HepG2 (cell line): ENCODE results near the gene TMEM117. TPM values are rescaled to one million over a fixed set of nuclear protein-coding genes. Genes with fewer than 3 reads are reported as not detected.

Experiments used
- ATAC-seq: fragments of 200-7000 bp; cut with Tn5 transposase; 3 replicates; pipeline ENCODE4 v1.9.1; 2020; ENCODE audit warnings: mild to moderate bottlenecking, moderate library complexity
- BruUV-seq: library from RNA; stranded (reverse); fragments of 400-500 nt; replicated peaks from 2 replicates; lab custom pipeline; 2021; lab: Mats Ljungman, UMichigan
- CTCF ChIA-PET: fragments of 300-600 bp; formaldehyde crosslinking; extraction: SDS; loops from one replicate; lab custom pipeline; 2021; ENCODE audit warnings: low total read pairs, inconsistent platforms, low intra/inter-chr PET ratio; lab: Yijun Ruan, JAX
- POLR2A ChIA-PET: fragments of 350-600 bp; sonication (Branson Sonifier 250); formaldehyde crosslinking; loops from one replicate; lab custom pipeline; 2020; ENCODE audit warnings: antibody characterized with exemption, inconsistent platforms; lab: Yijun Ruan, JAX
- DNase-seq: peaks from one replicate; pipeline ENCODE4 v3.0.0-alpha.2; 2015; ENCODE audit warnings: low spot score
- FAIRE-seq: peaks from 3 replicates; lab custom pipeline; 2011; peaks lifted over from hg19 to GRCh38; lab: Jason Lieb, UNC
- H2AFZ ChIP-seq: one replicate; pipeline ENCODE4 v1.6.1; 2011; ENCODE audit warnings: low read length, inconsistent platforms
- H3K27ac ChIP-seq: fragments of 300-600 bp; 3 replicates; pipeline ENCODE4 v1.8.0; 2011; ENCODE audit warnings: mixed run types, mild to moderate bottlenecking, mixed read lengths, low read length, inconsistent platforms; ENCODE audit not compliant: insufficient read depth; ENCODE audit errors: extremely low read length
- H3K27me3 ChIP-seq, 2 experiments: fragments of 200-600 bp in 1 of 2; 2 replicates in 1 of 2; 3 replicates in 1 of 2; pipeline versions ENCODE4 v1.6.0 to v1.8.0; 2011; ENCODE audit warnings: low read length in 2 of 2, mild to moderate bottlenecking in 2 of 2, moderate library complexity in 2 of 2, inconsistent platforms in 1 of 2; ENCODE audit not compliant: insufficient read depth in 2 of 2, control insufficient read depth in 1 of 2
- H3K36me3 ChIP-seq, 2 experiments: fragments of 200-600 bp in 1 of 2; replicated peaks in 1 of 2; 2 replicates in 1 of 2; 3 replicates in 1 of 2; pipeline versions ENCODE4 v1.5.1 to v1.8.0; 2011; ENCODE audit warnings: low read length in 2 of 2, inconsistent platforms in 1 of 2; ENCODE audit not compliant: insufficient read depth in 2 of 2, control insufficient read depth in 1 of 2
- H3K4me1 ChIP-seq: 2 replicates; pipeline ENCODE4 v1.5.1; 2012; ENCODE audit warnings: low read length, inconsistent platforms; ENCODE audit not compliant: insufficient read depth
- H3K4me2 ChIP-seq: 2 replicates; pipeline ENCODE4 v1.6.0; 2011; ENCODE audit warnings: low read depth, low read length, inconsistent platforms
- H3K4me3 ChIP-seq, 3 experiments: fragments of 200-600 bp in 1 of 3; sonication (generic), shearing (Covaris generic) in 1 of 3; replicated peaks in 1 of 3; 2 replicates each; pipeline ENCODE4 v1.5.1; 2011 to 2016; ENCODE audit warnings: low read length in 3 of 3, inconsistent platforms in 2 of 3, low read depth in 2 of 3, mild to moderate bottlenecking in 2 of 3, control low read depth in 1 of 3, mixed read lengths in 1 of 3; ENCODE audit not compliant: insufficient read depth in 1 of 3
- H3K79me2 ChIP-seq: one replicate; pipeline ENCODE4 v1.6.1; 2011; ENCODE audit warnings: low read length, inconsistent platforms; ENCODE audit not compliant: insufficient read depth
- H3K9ac ChIP-seq: 2 replicates; pipeline ENCODE4 v1.6.0; 2011; ENCODE audit warnings: mild to moderate bottlenecking, low read depth, low read length, inconsistent platforms; ENCODE audit not compliant: insufficient read depth
- H3K9me3 ChIP-seq: 2 replicates; pipeline ENCODE4 v1.5.1; 2012; ENCODE audit warnings: mild to moderate bottlenecking, low read length
- H4K20me1 ChIP-seq: 2 replicates; pipeline ENCODE4 v1.6.0; 2011; ENCODE audit warnings: inconsistent platforms, mild to moderate bottlenecking, low read length, moderate library complexity; ENCODE audit not compliant: insufficient read depth
- FIP1L1 ChIP-seq: fragments of 200-400 bp; formaldehyde crosslinking; IDR thresholded peaks from 2 replicates; pipeline ENCODE4 v1.6.1; 2018; ENCODE audit warnings: low read depth, mild to moderate bottlenecking, low read length, moderate library complexity, borderline replicate concordance; ENCODE audit not compliant: insufficient read depth
- HNF4G ChIP-seq, 2 experiments: sonication (generic) in 1 of 2; formaldehyde crosslinking in 1 of 2; IDR thresholded peaks; 2 replicates each; pipeline versions ENCODE4 v1.4.0 to v1.6.1; 2011 to 2020; ENCODE audit warnings: borderline replicate concordance in 2 of 2, low read depth in 2 of 2, mild to moderate bottlenecking in 2 of 2, low read length in 1 of 2, missing genetic modification reagents in 1 of 2, moderate library complexity in 1 of 2
- HOXA7 ChIP-seq: sonication (generic); formaldehyde crosslinking; IDR thresholded peaks from 2 replicates; pipeline ENCODE4 v1.8.1; 2022; ENCODE audit warnings: mild to moderate bottlenecking, missing genetic modification reagents, moderate library complexity
- HOXA9 ChIP-seq: sonication (generic); formaldehyde crosslinking; IDR thresholded peaks from 2 replicates; pipeline ENCODE4 v1.8.1; 2022; ENCODE audit warnings: missing genetic modification reagents, mild to moderate bottlenecking, moderate library complexity, borderline replicate concordance
- KDM6A ChIP-seq: IDR thresholded peaks from 2 replicates; pipeline ENCODE4 v1.6.1; 2016; ENCODE audit warnings: low read depth
- SAFB2 ChIP-seq: sonication (generic); formaldehyde crosslinking; IDR thresholded peaks from 2 replicates; pipeline ENCODE4 v1.5.1; 2020; ENCODE audit warnings: missing genetic modification reagents, low read depth, mild to moderate bottlenecking, borderline replicate concordance
- SNAPC2 ChIP-seq: sonication (generic); formaldehyde crosslinking; IDR thresholded peaks from 2 replicates; pipeline ENCODE4 v1.8.1; 2022; ENCODE audit warnings: mild to moderate bottlenecking, missing genetic modification reagents
- ZNF274 ChIP-seq: sonication (generic); formaldehyde crosslinking; IDR thresholded peaks from 2 replicates; pipeline ENCODE4 v1.5.1; 2020; ENCODE audit warnings: mild to moderate bottlenecking, missing genetic modification reagents
- ZNF292 ChIP-seq: sonication (generic); formaldehyde crosslinking; IDR thresholded peaks from 2 replicates; pipeline ENCODE4 v1.8.1; 2022; ENCODE audit warnings: mild to moderate bottlenecking, low read depth, missing genetic modification reagents, borderline replicate concordance
- ZNF563 ChIP-seq: sonication (generic); formaldehyde crosslinking; IDR thresholded peaks from 2 replicates; pipeline ENCODE4 v1.8.0; 2022; ENCODE audit warnings: mild to moderate bottlenecking, moderate library complexity, missing genetic modification reagents
- WGBS: methylation state at CpG from one replicate; pipeline ENCODE4 v1.1.6; 2017; ENCODE audit warnings: low lambda C conversion rate; 5-methylcytosine and 5-hydroxymethylcytosine counted together
- in situ Hi-C: cut with HindIII; loops from 2 replicates; pipeline ENCODE4 v1.10.0; 2017; ENCODE audit warnings: low pct_unique_long_range_greater_than_20kb; ENCODE audit not compliant: extremely low pct_ligation_motif_present
- intact Hi-C: fragments of 100-400 bp; cut with micrococcal nuclease; formaldehyde crosslinking; loops from one replicate; pipeline ENCODE4 v1.10.0; 2022; ENCODE audit not compliant: unreplicated experiment
- polyA plus RNA-seq, 8 experiments: library from polyadenylated mRNA; depleted of rRNA in 3 of 8; stranded (reverse) in 7 of 8; unstranded in 1 of 8; fragments of >200 nt; fragmentation: Illumina TruSeq in 4 of 8; extraction: Trizol in 4 of 8; gene quantifications; 2 replicates each; pipeline versions ENCODE4 v1.2.1 to v1.2.3, GENCODE V29; 2011 to 2016; ENCODE audit warnings: low read depth in 4 of 8, missing spikeins in 1 of 8, mixed read lengths in 1 of 8; ENCODE audit not compliant: insufficient read depth in 1 of 8
- total RNA-seq, 5 experiments: library from RNA; depleted of rRNA; stranded (reverse); fragments of >200 nt; fragmentation: Illumina TruSeq; extraction: Trizol; gene quantifications; 2 replicates each; pipeline ENCODE4 v1.2.3, GENCODE V29; 2016; ENCODE audit warnings: low read depth in 1 of 5
- TF ChIP-seq, protein P1 (sequence below): fragments of 450-650 bp; IDR thresholded peaks from 2 replicates; pipeline ENCODE4 v1.6.1; 2016
- TF ChIP-seq, protein P2 (sequence below): sonication (generic); formaldehyde crosslinking; IDR thresholded peaks from 2 replicates; pipeline ENCODE4 v1.4.0; 2020; ENCODE audit warnings: missing genetic modification reagents
- TF ChIP-seq, protein P3 (sequence below): sonication (generic); formaldehyde crosslinking; IDR thresholded peaks from 2 replicates; pipeline ENCODE4 v1.8.0; 2022; ENCODE audit warnings: mild to moderate bottlenecking, missing genetic modification reagents; ENCODE audit not compliant: insufficient replicate concordance

TMEM117 gene
- total and polyA plus RNA-seq, 2 of the 13 experiments (the other 11 are each of a cell fraction or from before 2014, with no cell fraction given): 2.8 to 8.5 TPM

DNA sequence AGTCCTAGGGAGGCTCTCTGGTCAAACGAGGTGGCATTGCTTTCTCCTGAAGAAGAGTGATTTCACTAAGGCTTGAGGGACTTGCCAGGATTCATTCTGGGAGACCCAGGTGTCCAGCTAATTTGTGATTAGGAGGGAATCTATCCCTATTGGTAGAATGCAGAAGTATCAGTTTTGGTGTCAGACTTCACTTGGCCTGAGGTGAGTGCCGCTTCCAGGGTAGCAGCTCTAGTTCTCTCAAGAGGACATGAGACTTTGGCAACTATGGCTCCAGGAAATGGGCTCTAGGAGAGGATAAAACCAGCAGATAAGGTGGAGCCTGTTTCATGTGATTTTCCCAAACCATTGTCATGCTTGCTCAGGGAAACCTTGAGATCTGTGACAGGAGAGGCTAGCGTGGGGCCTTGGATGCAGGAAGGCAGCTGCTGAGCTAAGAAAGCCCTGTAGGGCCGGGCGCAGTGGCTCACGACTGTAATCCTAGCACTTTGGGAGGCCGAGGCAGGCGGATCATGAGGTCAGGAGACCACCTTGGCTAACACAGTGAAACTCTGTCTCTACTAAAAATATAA is 11.6 kb upstream of the TMEM117 start (continued):
- TF ChIP-seq HOXA9 (CRISPR knock-in tag) (no peak), FIP1L1 (no peak), SAFB2 (CRISPR knock-in tag) (no peak), ZNF292 (CRISPR knock-in tag) (no peak), KDM6A (CRISPR knock-in tag) (no peak), ZNF274 (CRISPR knock-in tag) (no peak)

DNA sequence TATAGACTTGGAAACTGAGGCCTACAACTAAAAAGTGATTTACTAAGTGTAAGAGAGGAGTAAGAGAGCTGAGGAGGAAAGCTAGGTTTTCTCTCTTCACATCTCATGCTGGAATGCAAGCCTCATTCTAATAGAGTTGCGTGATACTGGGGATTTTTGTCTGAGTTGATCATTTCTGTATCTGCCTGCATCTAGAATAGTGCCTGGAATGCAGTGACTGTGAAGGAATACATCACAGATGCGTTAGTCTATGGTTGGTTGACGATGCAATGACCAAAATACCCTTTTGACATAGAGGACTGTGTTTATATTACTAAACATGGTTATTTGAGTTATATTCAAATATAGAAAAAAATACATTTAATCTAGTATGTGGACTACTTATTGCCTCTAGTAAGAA is 9.2 kb upstream of the TMEM117 start:
- DNase-seq (no peak), ATAC-seq (no peak), FAIRE-seq (no peak)
- no TSS peak for BruUV-seq
- intact Hi-C loops: no loop called here
- Histone ChIP-seq H3K27ac (no peak overlapping the region), H3K9ac (no peak overlapping the region), H3K36me3 (no peaks in the 10 kb centered on the region), H3K4me2 (no peak overlapping the region), H3K27me3 (peaks cover 0 to 1% of the 10 kb centered on the region in 2 experiments; a peak in 2 of 5 replicates), H3K79me2 (no peaks in the 10 kb centered on the region), H2AFZ (no peak overlapping the region), H4K20me1 (no peaks in the 10 kb centered on the region), H3K4me3 (no peak overlapping the region), H3K9me3 (no peaks in the 10 kb centered on the region), H3K4me1 (no peaks in the 10 kb centered on the region)
- ChIA-PET CTCF (no interaction called here), POLR2A (no interaction called here)
- TF ChIP-seq, protein P1, sequence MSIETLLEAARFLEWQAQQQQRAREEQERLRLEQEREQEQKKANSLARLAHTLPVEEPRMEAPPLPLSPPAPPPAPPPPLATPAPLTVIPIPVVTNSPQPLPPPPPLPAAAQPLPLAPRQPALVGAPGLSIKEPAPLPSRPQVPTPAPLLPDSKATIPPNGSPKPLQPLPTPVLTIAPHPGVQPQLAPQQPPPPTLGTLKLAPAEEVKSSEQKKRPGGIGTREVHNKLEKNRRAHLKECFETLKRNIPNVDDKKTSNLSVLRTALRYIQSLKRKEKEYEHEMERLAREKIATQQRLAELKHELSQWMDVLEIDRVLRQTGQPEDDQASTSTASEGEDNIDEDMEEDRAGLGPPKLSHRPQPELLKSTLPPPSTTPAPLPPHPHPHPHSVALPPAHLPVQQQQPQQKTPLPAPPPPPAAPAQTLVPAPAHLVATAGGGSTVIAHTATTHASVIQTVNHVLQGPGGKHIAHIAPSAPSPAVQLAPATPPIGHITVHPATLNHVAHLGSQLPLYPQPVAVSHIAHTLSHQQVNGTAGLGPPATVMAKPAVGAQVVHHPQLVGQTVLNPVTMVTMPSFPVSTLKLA: no peak
- TF ChIP-seq SAFB2 (CRISPR knock-in tag) (no peak), HNF4G (IDR thresholded peaks at IDR 0.05; ENCODE audit: borderline replicate concordance, low read depth, low read length) (no peak), HNF4G (CRISPR knock-in tag; IDR thresholded peaks at IDR 0.05; ENCODE audit: borderline replicate concordance, low read depth) (no peak), HOXA7 (CRISPR knock-in tag) (no peak), ZNF563 (CRISPR knock-in tag) (no peak), SNAPC2 (no peak)
- TF ChIP-seq, protein P2, sequence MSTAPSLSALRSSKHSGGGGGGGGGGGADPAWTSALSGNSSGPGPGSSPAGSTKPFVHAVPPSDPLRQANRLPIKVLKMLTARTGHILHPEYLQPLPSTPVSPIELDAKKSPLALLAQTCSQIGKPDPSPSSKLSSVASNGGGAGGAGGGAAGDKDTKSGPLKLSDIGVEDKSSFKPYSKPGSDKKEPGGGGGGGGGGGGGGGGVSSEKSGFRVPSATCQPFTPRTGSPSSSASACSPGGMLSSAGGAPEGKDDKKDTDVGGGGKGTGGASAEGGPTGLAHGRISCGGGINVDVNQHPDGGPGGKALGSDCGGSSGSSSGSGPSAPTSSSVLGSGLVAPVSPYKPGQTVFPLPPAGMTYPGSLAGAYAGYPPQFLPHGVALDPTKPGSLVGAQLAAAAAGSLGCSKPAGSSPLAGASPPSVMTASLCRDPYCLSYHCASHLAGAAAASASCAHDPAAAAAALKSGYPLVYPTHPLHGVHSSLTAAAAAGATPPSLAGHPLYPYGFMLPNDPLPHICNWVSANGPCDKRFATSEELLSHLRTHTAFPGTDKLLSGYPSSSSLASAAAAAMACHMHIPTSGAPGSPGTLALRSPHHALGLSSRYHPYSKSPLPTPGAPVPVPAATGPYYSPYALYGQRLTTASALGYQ: no peak
- TF ChIP-seq, protein P3, sequence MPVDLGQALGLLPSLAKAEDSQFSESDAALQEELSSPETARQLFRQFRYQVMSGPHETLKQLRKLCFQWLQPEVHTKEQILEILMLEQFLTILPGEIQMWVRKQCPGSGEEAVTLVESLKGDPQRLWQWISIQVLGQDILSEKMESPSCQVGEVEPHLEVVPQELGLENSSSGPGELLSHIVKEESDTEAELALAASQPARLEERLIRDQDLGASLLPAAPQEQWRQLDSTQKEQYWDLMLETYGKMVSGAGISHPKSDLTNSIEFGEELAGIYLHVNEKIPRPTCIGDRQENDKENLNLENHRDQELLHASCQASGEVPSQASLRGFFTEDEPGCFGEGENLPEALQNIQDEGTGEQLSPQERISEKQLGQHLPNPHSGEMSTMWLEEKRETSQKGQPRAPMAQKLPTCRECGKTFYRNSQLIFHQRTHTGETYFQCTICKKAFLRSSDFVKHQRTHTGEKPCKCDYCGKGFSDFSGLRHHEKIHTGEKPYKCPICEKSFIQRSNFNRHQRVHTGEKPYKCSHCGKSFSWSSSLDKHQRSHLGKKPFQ (CRISPR knock-in tag): no peak
- 37% methylated on average over 3 of the region's 3 CpGs for WGBS
- in situ Hi-C loops: no loop called here
